HEK293 (cell line): ENCODE data around the gene PLEKHG4.

Experiments used
- CTCF ChIP-seq: fragments of 450-650 bp; formaldehyde crosslinking; IDR thresholded peaks from 2 replicates; pipeline ENCODE4 v1.5.1; 2016; ENCODE audit warnings: missing biosample characterization, missing genetic modification characterization
- ZNF24 ChIP-seq: fragments of 450-650 bp; formaldehyde crosslinking; IDR thresholded peaks from 2 replicates; pipeline ENCODE4 v1.5.1; 2016; ENCODE audit warnings: missing biosample characterization, missing genetic modification characterization
- ZNF341 ChIP-seq: fragments of 450-650 bp; formaldehyde crosslinking; IDR thresholded peaks from 2 replicates; pipeline ENCODE4; 2016; ENCODE audit warnings: low read depth, missing biosample characterization, missing genetic modification characterization
- ZNF473 ChIP-seq: fragments of 450-650 bp; formaldehyde crosslinking; IDR thresholded peaks from 2 replicates; pipeline ENCODE4 v1.5.1; 2017; ENCODE audit warnings: missing biosample characterization, missing genetic modification characterization
- TF ChIP-seq, protein P1 (sequence below): fragments of 450-650 bp; formaldehyde crosslinking; IDR thresholded peaks from 2 replicates; pipeline ENCODE4 v1.5.1; 2016; ENCODE audit warnings: missing biosample characterization, missing genetic modification characterization, low read depth

- no peak for TF ChIP-seq CTCF (tag by site-specific recombination)
- TF ChIP-seq ZNF24 (tag by site-specific recombination) = no peak
- TF ChIP-seq, protein P1, sequence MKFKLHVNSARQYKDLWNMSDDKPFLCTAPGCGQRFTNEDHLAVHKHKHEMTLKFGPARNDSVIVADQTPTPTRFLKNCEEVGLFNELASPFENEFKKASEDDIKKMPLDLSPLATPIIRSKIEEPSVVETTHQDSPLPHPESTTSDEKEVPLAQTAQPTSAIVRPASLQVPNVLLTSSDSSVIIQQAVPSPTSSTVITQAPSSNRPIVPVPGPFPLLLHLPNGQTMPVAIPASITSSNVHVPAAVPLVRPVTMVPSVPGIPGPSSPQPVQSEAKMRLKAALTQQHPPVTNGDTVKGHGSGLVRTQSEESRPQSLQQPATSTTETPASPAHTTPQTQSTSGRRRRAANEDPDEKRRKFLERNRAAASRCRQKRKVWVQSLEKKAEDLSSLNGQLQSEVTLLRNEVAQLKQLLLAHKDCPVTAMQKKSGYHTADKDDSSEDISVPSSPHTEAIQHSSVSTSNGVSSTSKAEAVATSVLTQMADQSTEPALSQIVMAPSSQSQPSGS (tag by site-specific recombination) = no peak
- no peak for TF ChIP-seq ZNF473
- no peak for TF ChIP-seq ZNF341 (tag by site-specific recombination)
Observed at GRCh38 chr16:67256701-67257230, 22.6 kb upstream of the PLEKHG4 start.
